GM12875 (cell line): ENCODE data around the gene LCN10.
"Not testable (repeated sequence)": the region's sequence is repeated elsewhere in the genome, so short reads cannot be mapped to it uniquely, and the experiment has no call there.

Source experiments
- H3K4me3 ChIP-seq: one replicate; pipeline ENCODE4 v1.5.1; 2011; ENCODE audit warnings: low read depth, low read length, control low read depth
- CTCF ChIP-seq: IDR thresholded peaks from 2 replicates; pipeline ENCODE4 v1.5.1; 2011; ENCODE audit warnings: low read depth, mild to moderate bottlenecking, control low read depth, inconsistent platforms, low read length, moderate library complexity, borderline replicate concordance; ENCODE audit not compliant: insufficient read depth

The LCN10 gene

DNA sequence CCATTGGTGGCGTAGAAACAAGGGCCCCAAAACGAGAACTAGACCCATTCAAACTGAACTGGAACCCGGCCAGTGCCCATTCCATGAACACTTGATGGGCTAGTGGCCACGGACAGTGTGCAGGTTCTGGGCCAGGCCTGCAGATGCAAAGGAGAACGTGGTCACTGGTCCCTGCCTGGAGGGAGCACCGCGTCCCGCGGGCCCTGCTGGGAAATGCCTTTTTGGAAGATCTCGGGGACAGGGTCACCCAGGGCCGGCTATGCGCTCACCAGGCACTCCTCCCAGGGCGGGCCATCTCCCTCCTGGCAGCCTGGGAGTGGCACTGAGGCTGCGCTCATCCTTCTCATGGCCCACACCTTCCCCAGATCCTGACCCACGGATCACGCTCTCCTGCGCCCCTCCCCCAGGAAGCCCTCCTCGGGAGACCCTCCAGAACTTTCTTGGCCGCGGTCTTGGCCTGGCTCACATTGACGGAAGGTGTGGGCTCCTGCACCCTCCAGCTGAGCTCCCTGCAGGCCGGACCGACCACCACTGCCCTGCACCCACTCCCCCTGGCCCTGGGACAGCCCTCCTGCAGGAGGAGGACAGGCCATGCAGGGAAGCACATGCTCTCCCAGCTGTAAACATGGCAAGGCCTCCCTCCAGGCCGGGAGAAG is 33.2 kb downstream of the LCN10 start:
- no peak for TF ChIP-seq CTCF
- H3K4me3 ChIP-seq = no peak overlapping the region

GRCh38 chr9:136707849-136708517 is 34.8 kb downstream of the LCN10 start:
- no peak for TF ChIP-seq CTCF
- H3K4me3 ChIP-seq = no peak overlapping the region

- TF ChIP-seq CTCF = no peak
- no peak overlapping the region for H3K4me3 ChIP-seq
Observed at GRCh38 chr9:136707011-136707410, 35.7 kb downstream of the LCN10 start.

DNA sequence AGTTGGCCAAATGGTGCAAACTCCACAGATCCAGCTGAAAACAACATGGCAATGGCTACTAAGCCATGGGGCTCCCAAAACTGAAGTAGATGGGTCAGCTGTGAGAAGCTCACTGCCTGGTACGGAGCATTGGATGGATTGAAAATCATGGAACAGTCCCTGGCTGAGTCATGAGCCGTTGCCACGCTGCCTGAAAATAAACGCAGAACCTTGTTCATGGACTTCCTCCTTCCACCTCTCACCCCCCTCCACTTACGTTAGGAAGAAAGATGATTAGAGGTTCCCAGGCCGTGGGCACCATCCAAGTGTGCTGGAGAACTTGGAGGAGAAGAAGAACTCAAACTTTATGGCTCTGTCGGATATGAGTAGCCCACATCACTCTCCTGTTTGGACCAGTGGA is 37.2 kb downstream of the LCN10 start:
- no peak overlapping the region for H3K4me3 ChIP-seq
- TF ChIP-seq CTCF = no peak

DNA sequence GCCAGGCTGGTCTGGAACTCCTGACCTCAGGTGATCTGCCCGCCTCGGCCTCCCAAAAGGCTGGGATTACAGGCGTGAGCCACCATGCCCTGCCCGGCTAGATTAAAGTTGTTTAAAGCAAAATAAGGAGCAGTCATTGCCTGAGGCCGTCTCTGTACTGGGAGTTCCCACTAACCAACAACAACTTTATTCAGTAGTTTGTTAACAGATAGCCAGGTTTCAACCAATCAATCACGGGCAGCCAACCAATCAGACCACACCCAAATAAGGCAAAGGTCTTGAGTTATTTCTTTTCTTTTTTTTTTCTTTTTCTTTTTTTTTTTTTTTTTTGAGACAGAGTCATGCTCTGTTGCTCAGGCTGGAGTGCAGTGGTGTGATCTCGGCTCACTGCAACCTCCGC is 38.0 kb downstream of the LCN10 start:
- H3K4me3 ChIP-seq = not testable (repeated sequence)

GRCh38 chr9:136703276-136703860 is 39.4 kb downstream of the LCN10 start:
- no peak for TF ChIP-seq CTCF
- no peak overlapping the region for H3K4me3 ChIP-seq

DNA sequence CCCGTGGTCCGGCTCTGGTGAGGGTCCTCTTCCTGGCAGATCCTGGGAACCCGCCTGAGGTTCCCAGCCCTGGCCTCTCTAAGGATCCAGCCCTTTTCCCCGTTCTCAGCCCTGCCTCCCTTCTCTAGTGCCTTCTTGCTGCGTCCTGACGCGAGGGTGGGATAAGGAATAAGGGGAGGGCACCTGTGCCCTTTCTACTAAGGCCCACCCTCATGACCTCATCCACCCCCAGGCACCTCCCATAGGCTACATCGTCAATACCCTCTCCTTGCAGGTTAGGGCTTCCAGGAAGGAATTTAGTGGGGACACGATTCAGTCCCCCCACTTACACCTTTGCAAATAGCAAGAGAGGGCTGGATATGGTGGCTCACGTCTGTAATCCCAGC is 41.1 kb downstream of the LCN10 start:
- TF ChIP-seq CTCF = no peak
- H3K4me3 ChIP-seq = no peak overlapping the region
